Kidney (tissue), 14 donors: ENCODE results near the gene PDE8A. TPM values are rescaled to one million over a fixed set of nuclear protein-coding genes. Genes with fewer than 3 reads are reported as not detected.

ENCODE experiments used
- DNase-seq, 5 donors: peaks; one replicate each; pipeline ENCODE4 v3.0.0-alpha.2; 2013 to 2020
- FAIRE-seq: peaks from 2 replicates; lab custom pipeline; 2012; peaks lifted over from hg19 to GRCh38; lab: Jason Lieb, UNC
- H3K27ac ChIP-seq, 2 donors: one replicate each; pipeline ENCODE4 v1.7.0; 2013; ENCODE audit warnings: low read depth in 2 of 2, low read length in 2 of 2, inconsistent platforms in 1 of 2
- H3K27me3 ChIP-seq: one replicate; pipeline ENCODE4 v1.7.1; 2013; ENCODE audit warnings: low read length, inconsistent platforms; ENCODE audit not compliant: control insufficient read depth, insufficient read depth
- H3K36me3 ChIP-seq, 3 donors: one replicate each; pipeline versions ENCODE4 v1.7.0 to v1.7.1; 2013; ENCODE audit warnings: low read length in 3 of 3, control low read depth in 1 of 3, inconsistent platforms in 1 of 3; ENCODE audit not compliant: insufficient read depth in 3 of 3, control insufficient read depth in 2 of 3
- H3K4me1 ChIP-seq, 3 donors: one replicate each; pipeline versions ENCODE4 v1.7.0 to v1.7.1; 2013; ENCODE audit warnings: low read length in 3 of 3, inconsistent platforms in 1 of 3, low read depth in 1 of 3; ENCODE audit not compliant: control insufficient read depth in 2 of 3, insufficient read depth in 2 of 3
- H3K4me3 ChIP-seq, 3 donors: one replicate each; pipeline versions ENCODE4 v1.7.0 to v1.8.1; 2013; ENCODE audit warnings: low read length in 3 of 3, control low read depth in 1 of 3, inconsistent platforms in 1 of 3
- H3K9ac ChIP-seq, 3 donors: one replicate each; pipeline versions ENCODE4 v1.7.0 to v1.7.1; 2013; ENCODE audit warnings: low read length in 3 of 3, control low read depth in 1 of 3, inconsistent platforms in 1 of 3
- H3K9me3 ChIP-seq, 3 donors: one replicate each; pipeline versions ENCODE4 v1.7.0 to v1.7.1; 2013; ENCODE audit warnings: low read length in 3 of 3, control low read depth in 1 of 3, inconsistent platforms in 1 of 3; ENCODE audit not compliant: control insufficient read depth in 2 of 3, insufficient read depth in 1 of 3
- intact Hi-C: fragments of 100-400 bp; cut with DNase I; formaldehyde crosslinking; loops from one replicate; pipeline ENCODE4 v1.11.1; 2022
- polyA plus RNA-seq: library from polyadenylated mRNA; stranded (reverse); fragments of 350-450 nt; fragmentation: Illumina TruSeq; extraction: RNeasy Lipid Tissue Mini Kit (QIAGEN cat#74804); gene quantifications from one replicate; pipeline ENCODE4 v1.2.3, GENCODE V29; 2014; ENCODE audit warnings: low read depth, low replicate concordance; ENCODE audit not compliant: insufficient read depth
- total RNA-seq: library from RNA; stranded (reverse); fragmentation: NEBNext Ultra II Directional; extraction: Animal tissue kit (Norgen Biotek cat#: 25700); gene quantifications from one replicate; pipeline ENCODE4 v1.2.1, GENCODE V29; 2021
- TF ChIP-seq, protein P1 (sequence below): IDR thresholded peaks from 3 replicates; pipeline ENCODE4 v1.5.1; 2012; ENCODE audit warnings: mild to moderate bottlenecking, moderate library complexity, borderline replicate concordance; ENCODE audit not compliant: insufficient read depth; ENCODE audit errors: extremely low read depth
- donor health status: control.
- donor health status: control.
- donor health status: control.
- donor health status: control.
- donor health status: control.
- donor health status: DM: yes; HTN: yes; CAD: no.
- donor health status: Normal renal cell carcinoma (clear cell type).

PDE8A gene
- total and polyA plus RNA-seq, 2 donors from 2014 or later, result 20.3 to 37.5 TPM

GRCh38 chr15:84949043-84949442 is 32.6 kb upstream of the PDE8A start:
- Histone ChIP-seq H3K4me1 (peaks cover 0 to 2% (median 0%) of the 10 kb centered on the region in 3 donors), H3K9ac (no peak overlapping the region), H3K27ac (no peak overlapping the region), H3K27me3 (no peaks in the 10 kb centered on the region), H3K9me3 (no peaks in the 10 kb centered on the region), H3K36me3 (no peaks in the 10 kb centered on the region), H3K4me3 (no peak overlapping the region)
- TF ChIP-seq, protein P1, sequence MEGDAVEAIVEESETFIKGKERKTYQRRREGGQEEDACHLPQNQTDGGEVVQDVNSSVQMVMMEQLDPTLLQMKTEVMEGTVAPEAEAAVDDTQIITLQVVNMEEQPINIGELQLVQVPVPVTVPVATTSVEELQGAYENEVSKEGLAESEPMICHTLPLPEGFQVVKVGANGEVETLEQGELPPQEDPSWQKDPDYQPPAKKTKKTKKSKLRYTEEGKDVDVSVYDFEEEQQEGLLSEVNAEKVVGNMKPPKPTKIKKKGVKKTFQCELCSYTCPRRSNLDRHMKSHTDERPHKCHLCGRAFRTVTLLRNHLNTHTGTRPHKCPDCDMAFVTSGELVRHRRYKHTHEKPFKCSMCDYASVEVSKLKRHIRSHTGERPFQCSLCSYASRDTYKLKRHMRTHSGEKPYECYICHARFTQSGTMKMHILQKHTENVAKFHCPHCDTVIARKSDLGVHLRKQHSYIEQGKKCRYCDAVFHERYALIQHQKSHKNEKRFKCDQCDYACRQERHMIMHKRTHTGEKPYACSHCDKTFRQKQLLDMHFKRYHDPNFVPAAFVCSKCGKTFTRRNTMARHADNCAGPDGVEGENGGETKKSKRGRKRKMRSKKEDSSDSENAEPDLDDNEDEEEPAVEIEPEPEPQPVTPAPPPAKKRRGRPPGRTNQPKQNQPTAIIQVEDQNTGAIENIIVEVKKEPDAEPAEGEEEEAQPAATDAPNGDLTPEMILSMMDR, result no peak
- FAIRE-seq, result no peak
- intact Hi-C loops, result no loop called here
- DNase-seq, result no peak

- Histone ChIP-seq H3K4me1 (peaks cover 0 to 2% (median 0%) of the 10 kb centered on the region in 3 donors), H3K27me3 (no peaks in the 10 kb centered on the region), H3K36me3 (no peaks in the 10 kb centered on the region), H3K4me3 (no peak overlapping the region), H3K9me3 (no peaks in the 10 kb centered on the region), H3K9ac (no peak overlapping the region), H3K27ac (no peak overlapping the region)
- no peak for FAIRE-seq
- DNase-seq, result no peak
- intact Hi-C loops, result no loop called here
- TF ChIP-seq, protein P1, result no peak
These were observed 31.6 kb upstream of the PDE8A start for GRCh38 chr15:84949845-84950569.

- peak in 3 of 5 donors; percentile 39 to 60 (median 51) for DNase-seq
- H3K4me1 ChIP-seq, result peaks cover 0 to 2% (median 0%) of the 10 kb centered on the region in 3 donors
- H3K9ac ChIP-seq, result no peak overlapping the region
- H3K27ac ChIP-seq, result no peak overlapping the region
- intact Hi-C loops, result no loop called here
- no peaks in the 10 kb centered on the region for H3K9me3 ChIP-seq
- no peak overlapping the region for H3K4me3 ChIP-seq
- FAIRE-seq, result no peak
- TF ChIP-seq, protein P1, result no peak
- no peaks in the 10 kb centered on the region for H3K36me3 ChIP-seq
- H3K27me3 ChIP-seq, result no peaks in the 10 kb centered on the region
These were observed 31.0 kb upstream of the PDE8A start for GRCh38 chr15:84950570-84951111.
